CD4-positive, alpha-beta T cell treated with Interleukin-6 for 4 hours (primary cell): Measurements from ENCODE around the gene PHOX2A.

Source experiments
- DNase-seq: peaks from one replicate; pipeline ENCODE4 v3.0.0-alpha.2; 2020; ENCODE audit warnings: mixed read lengths

The PHOX2A gene

DNA sequence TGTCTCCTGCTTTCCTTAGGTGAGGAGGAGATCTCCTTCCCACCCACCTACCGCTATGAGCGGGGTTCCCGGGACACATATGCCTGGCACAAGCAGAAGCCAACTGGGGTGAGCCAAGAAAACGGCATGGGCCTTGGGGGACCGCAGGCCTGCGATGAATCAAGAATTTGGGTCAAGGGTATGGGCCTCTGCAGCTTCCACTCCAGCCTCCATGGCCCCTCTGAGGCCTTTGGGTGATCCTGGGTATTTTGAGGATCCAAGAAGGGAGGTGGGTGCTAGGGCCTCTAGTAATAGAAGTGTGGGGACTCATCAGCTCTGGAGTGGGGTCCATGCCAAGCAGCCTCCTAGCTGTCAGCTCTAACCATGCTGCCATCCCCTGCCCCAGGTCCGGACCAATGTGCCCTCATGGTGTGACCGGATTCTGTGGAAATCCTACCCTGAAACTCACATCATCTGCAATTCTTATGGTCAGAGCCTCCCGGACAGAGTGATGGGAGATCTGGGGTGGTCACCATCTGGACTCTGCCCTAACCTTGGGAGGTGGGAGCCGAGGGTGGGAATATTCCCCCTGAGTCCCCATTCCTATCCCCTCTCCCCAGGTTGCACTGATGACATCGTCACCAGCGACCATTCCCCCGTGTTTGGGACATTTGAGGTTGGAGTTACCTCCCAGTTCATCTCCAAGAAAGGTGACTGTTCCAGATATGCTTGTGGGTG, 10.8 kb downstream of the PHOX2A start:
- no peak for DNase-seq

DNA sequence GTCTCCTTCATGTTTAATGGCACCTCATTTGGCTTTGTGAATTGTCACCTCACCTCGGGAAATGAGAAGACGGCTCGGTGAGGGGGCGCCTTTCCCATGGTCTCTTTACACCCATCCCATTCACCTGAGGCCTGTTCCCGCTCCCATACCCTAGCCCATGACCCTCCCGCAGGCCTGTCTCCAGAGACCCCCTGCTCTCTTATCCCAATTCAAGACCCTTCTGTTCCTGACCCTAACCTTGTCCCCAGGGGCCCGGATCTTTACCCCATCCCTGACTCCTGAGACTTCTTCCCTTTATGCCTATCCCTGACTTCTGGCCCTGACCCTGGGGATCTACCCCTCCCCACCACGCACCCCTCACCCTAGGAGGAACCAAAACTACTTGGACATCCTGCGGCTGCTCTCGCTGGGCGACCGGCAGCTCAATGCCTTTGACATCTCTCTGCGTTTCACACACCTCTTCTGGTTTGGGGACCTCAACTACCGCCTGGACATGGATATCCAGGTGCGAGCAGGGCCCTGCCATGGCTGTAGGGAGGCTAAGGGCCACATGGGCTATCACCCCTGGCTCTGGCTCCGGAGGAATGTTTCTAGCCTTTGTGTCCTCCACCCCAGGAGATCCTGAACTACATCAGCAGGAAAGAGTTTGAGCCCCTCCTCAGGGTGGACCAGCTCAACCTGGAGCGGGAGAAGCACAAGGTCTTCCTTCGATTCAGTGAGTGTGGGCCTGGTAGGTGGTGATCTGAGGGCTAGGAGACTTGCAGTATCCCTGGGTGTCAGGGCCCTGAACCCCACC, 11.5 kb downstream of the PHOX2A start:
- no peak for DNase-seq

GRCh38 chr11:72231396-72232259, 12.3 kb downstream of the PHOX2A start:
- DNase-seq, result no peak

DNA sequence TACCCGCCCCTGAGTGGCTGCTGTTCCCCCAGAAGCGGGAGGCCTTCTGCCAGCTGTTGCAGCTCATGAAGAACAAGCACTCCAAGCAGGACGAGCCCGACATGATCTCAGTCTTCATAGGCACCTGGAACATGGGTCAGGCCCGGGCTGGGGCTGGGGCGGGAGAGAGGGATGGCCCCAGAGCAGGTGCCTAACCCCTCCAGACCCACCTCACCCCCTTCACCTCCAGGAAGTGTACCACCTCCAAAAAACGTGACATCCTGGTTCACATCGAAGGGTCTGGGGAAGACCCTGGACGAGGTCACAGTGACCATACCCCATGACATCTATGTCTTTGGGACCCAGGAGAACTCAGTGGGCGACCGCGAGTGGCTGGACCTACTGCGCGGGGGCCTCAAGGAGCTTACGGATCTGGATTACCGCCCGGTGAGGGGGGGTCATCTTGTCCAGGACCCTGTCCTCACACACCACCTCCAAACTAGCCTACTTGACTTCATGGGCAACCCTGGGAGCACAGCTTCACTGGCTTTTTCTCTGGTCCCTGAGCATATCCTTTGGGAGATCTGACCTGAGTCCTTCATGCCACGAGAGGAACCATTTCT, 13.1 kb downstream of the PHOX2A start:
- DNase-seq, result no peak

DNA sequence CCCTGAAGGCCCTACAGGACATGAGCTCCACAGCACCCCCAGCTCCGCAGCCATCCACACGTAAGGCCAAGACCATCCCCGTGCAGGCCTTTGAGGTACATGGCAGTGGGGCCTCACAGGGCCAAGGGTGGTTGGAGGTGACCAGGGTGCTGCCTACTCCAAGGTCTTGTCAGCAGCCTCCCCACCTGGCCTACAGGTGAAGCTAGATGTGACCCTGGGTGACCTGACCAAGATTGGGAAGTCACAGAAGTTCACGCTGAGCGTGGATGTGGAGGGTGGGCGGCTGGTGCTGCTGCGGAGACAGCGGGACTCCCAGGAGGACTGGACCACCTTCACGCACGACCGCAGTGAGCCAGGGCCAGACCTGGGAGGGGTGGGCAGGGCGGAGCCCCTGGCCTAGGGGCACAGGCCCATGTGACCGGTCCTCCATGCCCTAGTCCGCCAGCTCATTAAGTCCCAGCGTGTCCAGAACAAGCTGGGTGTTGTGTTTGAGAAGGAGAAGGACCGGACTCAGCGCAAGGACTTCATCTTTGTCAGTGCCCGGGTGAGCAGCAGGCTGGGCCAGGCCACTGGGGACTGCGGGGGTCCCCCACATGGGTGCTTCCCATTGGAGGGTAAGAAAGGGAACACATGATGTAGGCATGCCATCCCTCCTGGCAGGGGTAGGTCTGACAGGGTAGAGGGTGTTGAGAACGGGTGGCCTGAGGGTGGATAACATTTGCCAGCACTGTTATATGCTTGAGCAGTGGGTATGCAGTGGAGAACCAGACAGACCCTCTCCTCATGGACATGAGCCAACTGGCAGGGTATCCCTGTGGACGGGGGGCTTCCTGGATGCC, 13.8 kb downstream of the PHOX2A start:
- DNase-seq, result no peak

DNA sequence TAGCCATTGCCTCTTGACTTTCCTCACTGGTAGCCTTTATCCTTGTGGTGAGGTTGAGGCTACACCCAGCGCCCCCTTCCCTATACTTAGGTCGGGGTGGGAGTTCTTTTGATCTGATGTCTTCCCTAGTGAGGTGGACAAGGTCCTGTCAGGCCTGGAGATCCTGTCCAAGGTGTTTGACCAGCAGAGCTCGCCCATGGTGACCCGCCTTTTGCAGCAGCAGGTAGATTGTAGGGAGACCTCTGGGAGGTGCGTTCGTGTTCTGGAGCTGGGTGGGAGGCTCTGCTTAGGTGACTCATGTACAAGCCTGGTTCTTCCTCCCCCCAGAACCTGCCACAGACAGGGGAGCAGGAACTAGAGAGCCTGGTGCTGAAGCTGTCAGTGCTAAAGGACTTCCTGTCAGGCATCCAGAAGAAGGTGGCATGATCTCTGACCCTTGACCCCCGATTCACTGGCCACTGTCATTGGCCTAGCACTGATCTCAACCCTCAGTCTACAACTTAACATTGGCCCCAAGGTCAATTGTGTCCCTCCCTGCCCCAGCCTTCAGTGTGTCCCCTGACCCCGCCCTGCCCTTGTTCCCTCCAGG, 14.5 kb downstream of the PHOX2A start:
- no peak for DNase-seq

DNA sequence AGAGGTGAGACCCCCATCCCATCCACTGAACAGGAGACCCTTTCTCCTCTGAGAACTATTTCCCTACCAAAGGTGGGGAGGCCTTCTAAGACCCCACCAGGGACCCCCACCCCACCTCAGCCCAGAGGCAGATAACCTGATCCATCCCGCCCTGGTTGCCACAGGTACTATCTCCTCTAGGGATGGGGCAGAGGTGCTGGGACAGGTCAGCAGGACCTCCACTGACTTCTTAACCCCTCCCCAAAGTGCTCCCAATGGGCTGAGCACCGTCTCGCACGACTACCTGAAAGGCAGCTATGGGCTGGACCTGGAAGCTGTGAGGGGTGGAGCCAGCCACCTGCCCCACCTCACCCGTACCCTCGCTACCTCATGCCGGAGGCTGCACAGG, 15.1 kb downstream of the PHOX2A start:
- DNase-seq, result no peak

GRCh38 chr11:72228229-72228843, 15.6 kb downstream of the PHOX2A start:
- no peak for DNase-seq

GRCh38 chr11:72227316-72228228, 16.4 kb downstream of the PHOX2A start:
- DNase-seq, result no peak

GRCh38 chr11:72226701-72227100, 17.3 kb downstream of the PHOX2A start:
- DNase-seq, result no peak

- DNase-seq, result peak; percentile 30
Observed at GRCh38 chr11:72225411-72225951, 18.5 kb downstream of the PHOX2A start.

DNA sequence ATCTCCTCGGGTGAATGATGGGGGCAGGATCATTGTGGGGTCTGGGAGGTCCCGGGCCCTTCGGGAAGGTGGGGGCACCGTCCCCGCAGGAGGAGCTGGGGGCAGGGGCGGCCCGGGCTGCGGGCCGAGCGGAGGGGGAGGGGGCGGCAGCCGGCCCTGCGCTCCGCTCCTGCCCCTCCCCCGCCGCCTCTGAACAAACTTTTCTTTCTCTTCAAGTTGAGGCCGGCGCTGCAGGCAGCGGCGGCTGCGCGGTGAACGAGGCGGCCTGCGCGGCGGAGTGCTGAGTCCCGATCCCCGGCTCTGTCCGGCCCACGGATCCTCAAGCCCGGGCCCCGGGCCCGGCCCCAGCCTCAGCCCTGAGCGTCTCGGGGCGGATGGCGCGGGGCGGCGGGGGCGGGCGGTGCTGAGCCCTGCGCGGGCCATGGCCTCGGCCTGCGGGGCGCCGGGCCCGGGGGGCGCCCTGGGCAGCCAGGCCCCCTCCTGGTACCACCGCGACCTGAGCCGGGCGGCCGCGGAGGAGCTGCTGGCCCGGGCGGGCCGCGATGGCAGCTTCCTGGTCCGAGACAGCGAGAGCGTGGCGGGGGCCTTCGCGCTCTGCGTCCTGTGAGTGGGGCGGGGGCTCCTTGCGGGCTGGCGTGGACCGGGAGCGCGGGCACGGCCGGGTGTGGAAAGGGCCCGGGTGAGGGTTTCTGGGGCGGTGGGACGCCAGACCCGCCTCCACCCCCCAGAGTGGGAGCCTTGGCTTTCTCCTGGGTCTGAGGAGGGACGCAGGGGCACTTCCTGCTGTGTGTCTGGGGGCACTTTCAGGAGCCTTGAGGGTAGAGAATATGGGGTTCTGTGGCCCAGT, 19.2 kb downstream of the PHOX2A start, which contains the start of gene INPPL1:
INPPL1 (plus strand) TSS at position 204 of the 847 bp plus-strand sequence; CDS start at position 422, 218 bp downstream.
- DNase-seq, result peak; percentile 57

- DNase-seq, result peak; percentile 69
Observed at GRCh38 chr11:72223615-72224563, 20.1 kb downstream of the PHOX2A start.

DNA sequence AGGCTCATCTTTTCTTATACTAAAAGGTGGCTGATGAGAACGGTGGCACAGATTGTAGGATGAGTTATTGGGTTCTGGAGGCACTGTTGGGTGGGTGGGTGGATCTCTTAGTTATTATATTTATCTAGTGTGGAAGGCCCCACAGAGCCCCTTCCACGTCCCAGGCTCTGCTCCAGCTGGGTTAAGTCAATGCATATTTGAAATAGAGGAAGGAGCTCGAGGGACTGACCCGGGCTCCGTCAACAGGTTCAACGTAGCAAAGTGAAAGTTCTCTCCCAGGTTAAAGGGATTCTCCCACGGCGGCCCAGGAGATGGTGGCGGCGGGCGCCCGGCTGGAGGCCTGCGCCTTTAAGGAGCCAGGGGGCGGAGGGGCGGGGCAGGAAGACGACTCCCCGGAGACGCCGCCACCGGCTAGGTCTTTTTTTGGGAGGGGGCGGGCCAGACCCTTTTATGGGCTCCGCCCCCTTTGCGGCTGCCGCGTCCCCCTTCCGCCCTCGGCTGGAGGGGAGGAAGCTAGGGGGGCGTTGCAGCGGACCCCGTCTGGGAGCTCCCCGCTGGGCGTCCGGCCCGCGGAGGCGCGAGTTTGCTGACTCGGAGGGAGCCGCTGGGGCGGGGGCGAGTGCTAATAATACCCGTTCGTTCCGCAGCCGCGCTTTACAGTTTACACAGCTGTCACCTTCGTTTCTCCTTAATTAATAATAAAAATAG, 20.9 kb downstream of the PHOX2A start:
- peak; percentile 98 for DNase-seq

DNA sequence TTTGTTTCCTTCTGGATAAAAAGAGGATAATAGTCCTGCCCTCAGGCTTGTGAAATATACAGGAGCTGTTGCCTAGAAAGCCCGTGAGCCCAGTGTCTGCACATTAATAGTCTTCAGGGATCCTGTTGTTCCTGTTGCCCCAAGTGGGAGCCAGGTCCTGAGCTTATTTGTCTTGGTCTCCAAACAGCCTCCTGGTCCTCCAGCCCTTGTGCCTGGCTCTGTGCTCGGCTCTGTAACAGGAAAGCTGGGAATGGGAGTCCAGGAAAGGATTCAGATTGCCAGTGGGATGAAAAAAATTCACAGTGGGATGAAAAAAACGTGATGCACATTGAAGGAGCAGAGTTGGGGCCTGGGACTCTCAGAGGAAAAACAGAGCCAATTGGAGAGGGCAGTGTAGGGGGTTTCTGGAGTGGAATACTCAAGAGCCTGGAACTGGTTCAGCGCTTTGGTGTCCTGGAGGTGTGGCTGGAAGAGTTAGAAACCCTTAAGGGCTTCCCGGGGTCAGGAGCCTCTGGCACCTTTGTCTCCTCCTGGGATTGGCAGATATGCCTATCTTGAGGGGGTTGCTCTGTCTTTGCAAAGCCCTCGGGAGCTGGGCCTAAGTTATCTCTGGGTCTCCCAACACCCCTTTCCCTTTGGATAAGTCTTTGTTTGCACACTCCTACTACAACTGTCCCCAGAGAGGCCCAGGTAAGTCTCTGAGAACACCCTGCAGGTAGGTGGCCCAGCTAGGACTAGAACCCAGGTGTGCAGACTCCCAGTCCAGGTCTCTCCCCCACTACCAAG, 21.7 kb downstream of the PHOX2A start:
- no peak for DNase-seq
